GM12878 (cell line): Measurements from ENCODE around the gene ADPRM. TPM values are rescaled to one million over a fixed set of nuclear protein-coding genes. Genes with fewer than 3 reads are reported as not detected.

Experiments used
- BACH1 ChIP-seq: fragments of 450-650 bp; IDR thresholded peaks from 2 replicates; pipeline ENCODE4 v1.6.1; 2017; ENCODE audit warnings: mild to moderate bottlenecking, borderline replicate concordance
- BCL11A ChIP-seq: IDR thresholded peaks from 2 replicates; pipeline ENCODE4 v1.6.1; 2011; ENCODE audit warnings: low read depth, low read length
- CHD1 ChIP-seq: IDR thresholded peaks from 2 replicates; pipeline ENCODE4 v1.6.1; 2012; ENCODE audit warnings: low read depth, low read length, improper control_type of control experiment
- E2F4 ChIP-seq: IDR thresholded peaks from 2 replicates; pipeline ENCODE4 v1.6.1; 2012; ENCODE audit warnings: low read depth, low read length, improper control_type of control experiment
- FOS ChIP-seq: IDR thresholded peaks from 3 replicates; pipeline ENCODE4 v1.6.1; 2011; ENCODE audit warnings: borderline replicate concordance; ENCODE audit not compliant: insufficient read length; ENCODE audit errors: extremely low read depth
- HCFC1 ChIP-seq: fragments of 150-350 bp; IDR thresholded peaks from 2 replicates; pipeline ENCODE4 v1.6.1; 2014; ENCODE audit warnings: low read length
- HDAC2 ChIP-seq: fragments of 200-600 bp; sonication (generic); IDR thresholded peaks from 2 replicates; pipeline ENCODE4 v1.6.1; 2017
- IRF3 ChIP-seq: fragments of 450-650 bp; IDR thresholded peaks from 2 replicates; pipeline ENCODE4 v1.6.1; 2014; ENCODE audit warnings: mild to moderate bottlenecking
- LARP7 ChIP-seq: fragments of 450-650 bp; IDR thresholded peaks from 2 replicates; pipeline ENCODE4 v1.6.1; 2017; ENCODE audit warnings: mild to moderate bottlenecking
- PML ChIP-seq: IDR thresholded peaks from 2 replicates; pipeline ENCODE4 v1.6.1; 2012; ENCODE audit warnings: low read length, inconsistent platforms
- SIX5 ChIP-seq: IDR thresholded peaks from 2 replicates; pipeline ENCODE4 v1.6.1; 2011; ENCODE audit warnings: mild to moderate bottlenecking, low read depth, low read length, moderate library complexity; ENCODE audit not compliant: severe bottlenecking
- SKIL ChIP-seq: fragments of 450-650 bp; IDR thresholded peaks from 2 replicates; pipeline ENCODE4 v1.6.1; 2017; ENCODE audit warnings: mild to moderate bottlenecking, low read depth, inconsistent platforms; ENCODE audit not compliant: poor library complexity, severe bottlenecking
- TCF12 ChIP-seq: IDR thresholded peaks from 2 replicates; pipeline ENCODE4 v1.6.1; 2011; ENCODE audit warnings: low read depth, mild to moderate bottlenecking, low read length
- TCF3 ChIP-seq: IDR thresholded peaks from 2 replicates; pipeline ENCODE4 v1.6.1; 2012; ENCODE audit warnings: low read depth, mild to moderate bottlenecking, low read length, borderline replicate concordance; ENCODE audit not compliant: insufficient read depth
- TCF7 ChIP-seq: IDR thresholded peaks from 2 replicates; pipeline ENCODE4 v1.6.1; 2014; ENCODE audit warnings: antibody characterized with exemption, borderline replicate concordance
- ZBTB40 ChIP-seq: fragments of 450-650 bp; IDR thresholded peaks from 2 replicates; pipeline ENCODE4 v1.6.1; 2016; ENCODE audit warnings: mild to moderate bottlenecking, moderate library complexity, borderline replicate concordance
- ZNF384 ChIP-seq: IDR thresholded peaks from 2 replicates; pipeline ENCODE4 v1.6.1; 2012; ENCODE audit warnings: low read depth, mild to moderate bottlenecking, low read length, improper control_type of control experiment, borderline replicate concordance
- ZZZ3 ChIP-seq: IDR thresholded peaks from 2 replicates; pipeline ENCODE4 v1.6.1; 2011; ENCODE audit warnings: low read depth; ENCODE audit not compliant: control insufficient read depth, insufficient read length
- polyA plus RNA-seq, 11 experiments: library from polyadenylated mRNA; depleted of rRNA in 4 of 11; unstranded in 6 of 11; stranded (reverse) in 5 of 11; fragments of >200 nt; fragmentation: Nextera tagmentation in 4 of 11; fragmentation: Illumina TruSeq in 1 of 11; extraction: Ambion mirVana in 4 of 11; extraction: Trizol in 1 of 11; gene quantifications; 1 replicate in 1 of 11; 2 replicates in 10 of 11; pipeline versions ENCODE4 v1.2.1 to v1.2.3, GENCODE V29; 2011 to 2016; ENCODE audit warnings: inconsistent platforms in 2 of 11, missing spikeins in 2 of 11, low read depth in 1 of 11
- total RNA-seq, 4 experiments: library from RNA; depleted of rRNA in 3 of 4; stranded (reverse); fragments of >200 nt in 3 of 4; fragmentation: Illumina TruSeq in 1 of 4; extraction: Trizol in 1 of 4; gene quantifications; 2 replicates each; pipeline versions ENCODE4 v1.2.1 to v1.2.3, GENCODE V29; 2013 to 2021

The ADPRM gene
- total and polyA plus RNA-seq, 10 of the 15 experiments (the other 5 are each of a cell fraction or from before 2014, with no cell fraction given) = 7.1 to 18.4 (median 8.8) TPM

GRCh38 chr17:10697092-10698081 lies at the start of gene ADPRM, which contains the start of gene SCO1 (continued):
- TF ChIP-seq ZBTB40 = peak; percentile 96
- 0 out of 2 replicates have a peak, but pooled peaks have one; percentile 31 for TF ChIP-seq TCF3
- TF ChIP-seq LARP7 = peak; percentile 78
- no peak for TF ChIP-seq ZNF384
- TF ChIP-seq IRF3 = 0 out of 2 replicates have a peak, but pooled peaks have one; percentile 12
- TF ChIP-seq BACH1 = peak; percentile 76; the same call in 1 of the 2 replicates
- TF ChIP-seq FOS = no peak
- no peak for TF ChIP-seq ZZZ3
- TF ChIP-seq E2F4 = no peak
- TF ChIP-seq TCF12 = no peak
- TF ChIP-seq TCF7 = no peak
- TF ChIP-seq SIX5 = peak; percentile 38
- TF ChIP-seq PML = peak; percentile 88
- no peak for TF ChIP-seq HDAC2
- peak; percentile 71 for TF ChIP-seq HCFC1
- TF ChIP-seq CHD1 = no peak
- peak; percentile 12 for TF ChIP-seq SKIL
- TF ChIP-seq BCL11A = no peak
